ENCODE results near the gene SRGAP2B.
"Not testable (repeated sequence)": the region's sequence is repeated elsewhere in the genome, so short reads cannot be mapped to it uniquely, and the experiment has no call there.

- not testable (repeated sequence) for TF ChIP-seq BRCA1 (IDR thresholded peaks at IDR 0.05; ENCODE audit: low read depth, low read length); SKIL (IDR thresholded peaks at IDR 0.05; ENCODE audit: low read depth, poor library complexity, severe bottlenecking); FOXM1 (IDR thresholded peaks at IDR 0.05; ENCODE audit: low read depth, low read length); EZH2 (IDR thresholded peaks at IDR 0.05; ENCODE audit: borderline replicate concordance, control insufficient read depth, low read depth, low read length)
Measured at GRCh38 chr1:144910729-144911128, 184.4 kb downstream of the SRGAP2B start.

Measured in GM12878 (cell line).